ENCODE data around the gene NUP85.
"Not testable (repeated sequence)": the region's sequence is repeated elsewhere in the genome, so short reads cannot be mapped to it uniquely, and the experiment has no call there.

Gene NUP85, protein sequence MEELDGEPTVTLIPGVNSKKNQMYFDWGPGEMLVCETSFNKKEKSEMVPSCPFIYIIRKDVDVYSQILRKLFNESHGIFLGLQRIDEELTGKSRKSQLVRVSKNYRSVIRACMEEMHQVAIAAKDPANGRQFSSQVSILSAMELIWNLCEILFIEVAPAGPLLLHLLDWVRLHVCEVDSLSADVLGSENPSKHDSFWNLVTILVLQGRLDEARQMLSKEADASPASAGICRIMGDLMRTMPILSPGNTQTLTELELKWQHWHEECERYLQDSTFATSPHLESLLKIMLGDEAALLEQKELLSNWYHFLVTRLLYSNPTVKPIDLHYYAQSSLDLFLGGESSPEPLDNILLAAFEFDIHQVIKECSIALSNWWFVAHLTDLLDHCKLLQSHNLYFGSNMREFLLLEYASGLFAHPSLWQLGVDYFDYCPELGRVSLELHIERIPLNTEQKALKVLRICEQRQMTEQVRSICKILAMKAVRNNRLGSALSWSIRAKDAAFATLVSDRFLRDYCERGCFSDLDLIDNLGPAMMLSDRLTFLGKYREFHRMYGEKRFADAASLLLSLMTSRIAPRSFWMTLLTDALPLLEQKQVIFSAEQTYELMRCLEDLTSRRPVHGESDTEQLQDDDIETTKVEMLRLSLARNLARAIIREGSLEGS

GRCh38 chr17:75205037-75205792 is at the start of gene NUP85:
Gene NUP85 (plus strand): TSS chr17:75205679. CDS start chr17:75205762, 83 bp downstream.
- DNase-seq (ENCODE audit: low spot score), result peak; percentile 100

DNA sequence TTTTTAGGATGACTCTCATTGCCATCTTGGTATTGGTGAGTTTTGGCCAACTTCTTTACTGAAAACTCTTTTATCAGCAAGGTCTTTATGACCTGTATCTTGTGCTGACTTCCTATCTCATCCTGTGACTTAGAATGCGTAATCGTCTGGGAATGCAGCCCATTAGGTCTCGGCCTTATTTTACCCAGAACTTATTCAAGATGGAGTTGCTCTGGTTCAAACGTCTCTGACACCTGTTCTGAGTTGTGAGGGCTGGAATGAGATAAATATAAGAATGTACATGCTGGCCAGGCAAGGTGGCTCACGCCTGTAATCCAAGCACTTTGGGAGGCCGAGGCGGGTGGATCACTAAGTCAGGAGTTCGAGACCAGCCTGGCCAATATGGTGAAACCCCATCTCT is 47.0 kb upstream of the NUP85 start:
- DNase-seq (ENCODE audit: low spot score), result not testable (repeated sequence)

DNA sequence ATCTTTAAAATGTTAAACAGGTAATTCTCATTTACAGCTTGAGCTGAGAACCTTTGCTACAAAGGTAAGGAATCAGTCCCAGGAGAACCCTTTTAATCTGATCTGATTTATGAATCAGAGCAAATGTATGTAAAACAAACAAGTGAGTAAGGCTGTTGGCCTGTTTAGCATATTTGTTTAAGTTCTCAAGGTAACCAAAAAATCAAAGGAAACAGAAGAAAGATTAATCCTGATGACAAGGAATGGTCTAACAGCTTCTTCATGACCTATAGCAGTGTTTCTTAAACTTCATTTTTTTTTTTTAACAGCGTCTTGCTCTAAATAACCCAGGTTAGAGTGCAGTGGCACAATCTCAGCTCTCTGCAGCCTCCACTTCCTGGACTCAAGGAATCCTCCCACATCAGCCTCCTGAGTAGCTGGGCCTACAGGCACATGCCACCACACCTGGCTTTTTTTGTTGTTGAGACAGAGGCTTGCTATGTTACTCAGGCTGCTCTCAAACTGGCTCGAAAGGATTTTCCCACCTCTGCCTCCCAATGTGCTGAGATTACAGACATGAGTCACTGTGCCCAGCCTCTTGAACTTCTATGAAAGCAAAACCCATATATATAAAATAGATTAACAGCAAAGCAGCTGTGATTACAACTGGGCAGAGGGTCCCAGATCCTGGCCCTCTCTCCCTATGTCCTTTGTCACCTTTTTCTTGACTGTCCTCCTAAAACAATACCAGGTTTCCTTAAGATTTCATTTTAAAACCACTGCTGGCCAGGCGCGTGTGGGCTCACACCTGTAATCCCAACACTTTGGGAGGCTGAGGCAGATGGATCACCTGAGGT is 46.1 kb upstream of the NUP85 start:
- DNase-seq (ENCODE audit: low spot score), result no peak

- no peak for DNase-seq (ENCODE audit: low spot score)
These were observed 45.3 kb upstream of the NUP85 start for GRCh38 chr17:75160211-75160610.

- DNase-seq (ENCODE audit: low spot score), result no peak
These were observed 42.4 kb upstream of the NUP85 start for GRCh38 chr17:75163074-75163473.

- DNase-seq (ENCODE audit: low spot score), result not testable (repeated sequence)
These were observed 40.9 kb upstream of the NUP85 start for GRCh38 chr17:75164606-75165005.

GRCh38 chr17:75168998-75169397 is 36.5 kb upstream of the NUP85 start:
- no peak for DNase-seq (ENCODE audit: low spot score)

DNA sequence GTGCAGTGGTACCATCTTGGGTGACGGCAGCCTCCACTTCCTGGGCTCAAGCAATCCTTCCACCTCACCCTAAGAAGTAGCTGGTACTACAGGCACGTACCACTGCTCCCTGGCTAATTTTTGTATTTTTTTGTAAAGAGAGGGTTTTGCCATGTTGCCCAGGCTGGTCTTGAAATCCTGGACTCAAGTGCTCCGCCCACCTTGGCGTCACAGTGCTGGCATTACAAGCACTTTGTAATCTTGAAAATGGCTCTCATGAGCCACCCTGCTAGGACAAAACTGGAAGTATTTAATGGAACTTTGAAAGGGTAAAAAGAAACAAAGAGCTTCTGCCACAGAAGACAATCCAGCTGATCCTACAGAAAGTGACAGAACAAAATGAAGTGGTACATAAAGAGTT is 32.0 kb upstream of the NUP85 start:
- no peak for DNase-seq (ENCODE audit: low spot score)

DNA sequence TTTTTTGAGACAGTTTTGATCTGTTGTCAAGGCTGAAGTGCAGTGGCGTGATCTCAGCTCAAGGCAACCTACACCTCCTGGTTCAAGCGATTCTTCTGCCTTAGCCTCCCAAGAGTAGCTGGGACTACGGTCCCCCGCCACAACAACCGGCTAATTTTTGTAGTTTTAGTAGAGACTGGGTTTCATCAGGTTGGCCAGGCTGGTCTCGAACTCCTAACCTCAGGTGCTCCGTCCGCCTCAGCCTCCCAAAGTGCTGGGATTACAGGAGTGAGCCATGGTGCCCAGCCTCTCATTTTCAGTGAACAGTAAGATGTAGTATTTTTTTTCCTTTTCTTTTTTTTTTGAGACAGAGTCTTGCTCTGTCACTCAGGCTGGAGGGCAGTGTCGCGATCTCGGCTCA is 30.5 kb upstream of the NUP85 start:
- DNase-seq (ENCODE audit: low spot score), result no peak

GRCh38 chr17:75176625-75177024 is 28.9 kb upstream of the NUP85 start:
- no peak for DNase-seq (ENCODE audit: low spot score)

DNA sequence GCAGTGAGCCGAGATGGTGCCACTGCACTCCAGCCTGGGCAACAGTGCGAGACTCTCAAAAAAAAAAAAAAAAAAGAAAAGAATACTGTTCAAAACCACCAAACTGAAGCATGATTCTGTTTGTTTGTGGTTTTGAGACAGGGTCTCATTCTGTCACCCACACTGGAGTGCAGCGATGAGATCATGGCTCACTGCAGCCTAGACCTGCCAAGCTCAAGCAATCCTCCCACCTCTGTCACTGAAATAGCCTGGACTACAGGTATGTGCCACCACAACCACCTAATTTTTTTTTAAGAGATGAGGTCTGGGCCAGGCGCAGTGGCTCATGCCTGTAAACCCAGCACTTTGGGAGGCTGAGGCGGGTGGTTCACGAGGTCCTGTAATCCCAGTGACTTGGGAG is 27.0 kb upstream of the NUP85 start:
- no peak for DNase-seq (ENCODE audit: low spot score)

DNA sequence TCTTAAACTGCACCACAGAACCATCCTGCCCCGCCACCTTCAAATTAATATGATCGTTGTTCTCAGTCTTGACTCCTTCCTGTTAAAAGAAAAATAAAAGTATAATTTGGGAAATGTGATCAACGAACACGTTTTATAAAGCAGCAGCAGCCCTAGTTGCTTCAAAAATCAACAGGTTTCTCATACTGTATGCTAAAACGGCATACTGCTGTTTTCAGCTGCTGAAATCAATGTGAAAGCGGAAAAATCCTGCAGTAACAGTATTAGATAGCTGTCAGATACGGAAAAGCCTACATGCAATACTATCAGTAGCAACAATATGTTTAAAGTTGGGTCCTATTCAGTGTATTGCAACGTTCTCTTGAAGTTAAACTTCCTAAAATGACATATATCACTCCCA is 24.4 kb upstream of the NUP85 start:
- DNase-seq (ENCODE audit: low spot score), result no peak

GRCh38 chr17:75181608-75182318 is 23.7 kb upstream of the NUP85 start:
- peak; percentile 23 for DNase-seq (ENCODE audit: low spot score)

DNA sequence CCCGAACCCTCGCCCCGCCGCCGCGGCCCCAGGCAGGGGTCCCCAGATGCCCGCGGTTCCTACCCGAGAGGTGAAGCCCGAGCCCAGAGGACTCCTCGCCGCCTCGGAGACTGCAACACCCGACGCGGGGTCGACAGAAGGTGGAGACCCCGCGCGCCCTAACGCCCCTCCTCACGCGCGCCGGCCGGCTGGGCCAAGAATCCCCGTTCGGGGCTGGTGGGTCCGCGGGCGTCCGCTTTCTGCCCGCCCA is 23.2 kb upstream of the NUP85 start:
- DNase-seq (ENCODE audit: low spot score), result no peak

DNA sequence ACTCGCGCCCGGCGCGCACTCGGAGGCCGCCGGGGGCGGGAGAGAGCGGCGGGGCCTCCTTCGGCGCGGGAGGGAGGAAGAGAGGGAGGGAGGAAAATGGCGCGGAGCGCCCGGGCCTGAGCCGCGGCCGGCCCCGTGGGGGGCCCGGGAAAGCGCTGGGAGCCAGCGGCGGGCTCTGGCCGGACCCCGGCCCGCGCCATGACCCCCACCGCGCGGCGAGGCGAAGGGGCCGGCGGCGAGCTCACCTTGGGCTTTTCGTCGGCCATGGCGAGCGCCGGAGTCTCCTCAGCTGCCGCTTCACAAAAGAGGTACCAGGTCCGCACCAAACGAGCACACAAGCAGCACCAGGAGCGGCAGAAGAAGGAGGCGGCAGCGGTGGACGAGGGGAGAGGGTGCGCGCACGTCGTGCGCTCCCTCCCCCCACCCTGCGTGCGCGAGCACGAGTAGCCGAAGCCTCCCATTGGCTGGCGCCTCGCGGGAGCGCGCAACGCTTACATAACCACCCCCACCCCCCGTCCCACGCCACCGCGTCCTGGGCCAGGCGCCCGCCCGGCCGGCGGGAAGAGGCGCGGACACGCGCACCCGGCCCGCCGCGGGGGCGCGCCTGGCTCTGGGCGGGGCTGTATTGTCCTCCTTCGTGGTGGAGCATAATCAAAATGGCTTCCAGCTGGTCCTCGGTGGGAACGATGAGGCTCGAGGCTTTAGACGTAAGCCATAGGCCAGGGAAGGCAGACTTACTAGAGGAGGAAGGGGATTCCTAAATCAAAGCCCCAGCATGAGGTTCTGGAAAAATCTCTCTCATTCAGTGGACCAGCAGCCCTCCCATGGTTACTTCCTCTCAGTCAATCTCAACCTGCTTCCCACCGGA is 22.7 kb upstream of the NUP85 start, which contains the start of gene SUMO2:
Gene SUMO2, minus strand, starts transcription at position 391 of the 868 bp plus-strand sequence. Its CDS starts 125 bp downstream, at position 266.
- DNase-seq (ENCODE audit: low spot score), result peak; percentile 100

- no peak for DNase-seq (ENCODE audit: low spot score)
These were observed 21.2 kb upstream of the NUP85 start for GRCh38 chr17:75183999-75184884.

DNA sequence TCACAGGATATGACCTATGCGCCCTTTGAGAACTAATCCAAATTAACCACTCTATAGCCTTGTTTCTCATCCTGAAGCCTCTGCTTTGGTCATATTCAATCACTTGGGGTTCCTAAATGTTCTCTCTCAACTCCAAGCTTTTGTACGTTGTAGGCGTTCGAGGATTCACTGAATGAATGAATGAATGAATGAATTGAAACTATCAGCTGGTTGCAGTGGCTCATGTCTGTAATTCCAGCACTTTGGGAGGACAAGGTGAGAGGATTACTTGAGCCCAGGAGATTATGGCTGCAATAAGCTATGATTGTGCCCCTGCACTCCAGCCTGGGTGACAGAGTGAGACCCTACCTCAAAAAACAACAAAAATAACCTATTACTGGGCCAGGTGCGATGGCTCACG is 16.9 kb upstream of the NUP85 start:
- no peak for DNase-seq (ENCODE audit: low spot score)

DNA sequence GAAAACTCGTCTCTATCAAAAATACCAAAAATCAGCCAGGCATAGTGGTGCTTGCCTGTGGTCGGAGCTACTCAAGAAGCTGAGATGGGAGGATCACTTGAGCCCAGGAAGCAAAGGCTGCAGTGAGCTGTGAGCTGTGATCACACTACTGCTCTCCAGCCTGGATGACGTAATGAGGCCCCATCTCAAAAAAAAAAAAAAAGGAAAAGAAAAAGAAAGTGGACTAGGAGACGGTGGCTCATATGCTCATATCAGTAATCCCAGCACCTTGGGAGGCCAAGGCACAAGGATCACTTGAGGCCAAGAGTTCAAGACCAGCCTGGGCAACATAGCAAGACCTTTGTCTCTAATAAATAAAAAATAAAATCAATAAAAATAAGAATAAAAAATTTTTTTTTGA is 13.9 kb upstream of the NUP85 start:
- DNase-seq (ENCODE audit: low spot score), result no peak

- no peak for DNase-seq (ENCODE audit: low spot score)
These were observed 10.6 kb upstream of the NUP85 start for GRCh38 chr17:75194879-75195278.
